Keratinocyte (primary cell): Measurements from ENCODE around the gene KBTBD7. TPM values are rescaled to one million over a fixed set of nuclear protein-coding genes. Genes with fewer than 3 reads are reported as not detected.

Experiments used
- DNase-seq: peaks from one replicate; pipeline ENCODE4 v3.0.0-alpha.2; 2011; ENCODE audit warnings: low read depth, missing footprints, low spot score
- FAIRE-seq: peaks from 2 replicates; lab custom pipeline; 2011; peaks lifted over from hg19 to GRCh38; lab: Jason Lieb, UNC
- H2AFZ ChIP-seq: 2 replicates; pipeline ENCODE4 v1.6.0; 2012; ENCODE audit warnings: low read length, control low read depth, inconsistent platforms; ENCODE audit not compliant: control insufficient read depth
- H3K27ac ChIP-seq: 2 replicates; pipeline ENCODE4 v1.5.1; 2011; ENCODE audit warnings: low read length; ENCODE audit not compliant: control insufficient read depth, insufficient read depth
- H3K27me3 ChIP-seq: 3 replicates; pipeline ENCODE4 v1.6.0; 2011; ENCODE audit warnings: low read length; ENCODE audit not compliant: control insufficient read depth, insufficient read depth; ENCODE audit errors: extremely low read depth
- H3K36me3 ChIP-seq, 2 experiments: 2 replicates in 1 of 2; 3 replicates in 1 of 2; pipeline ENCODE4 v1.5.1; 2011; ENCODE audit warnings: low read length in 2 of 2, mild to moderate bottlenecking in 1 of 2; ENCODE audit not compliant: control insufficient read depth in 2 of 2, insufficient read depth in 2 of 2; ENCODE audit errors: extremely low read depth in 1 of 2
- H3K4me1 ChIP-seq: 3 replicates; pipeline ENCODE4 v1.5.1; 2011; ENCODE audit warnings: low read length; ENCODE audit not compliant: control insufficient read depth, insufficient read depth; ENCODE audit errors: extremely low read depth
- H3K4me2 ChIP-seq: 3 replicates; pipeline ENCODE4 v1.6.0; 2011; ENCODE audit warnings: low read depth, low read length; ENCODE audit not compliant: control insufficient read depth, insufficient read depth; ENCODE audit errors: extremely low read depth
- H3K4me3 ChIP-seq, 3 experiments: fragments of 200-600 bp in 1 of 3; sonication (generic) in 1 of 3; 2 replicates in 2 of 3; 3 replicates in 1 of 3; pipeline ENCODE4 v1.5.1; 2011 to 2016; ENCODE audit warnings: low read length in 3 of 3, mild to moderate bottlenecking in 3 of 3, control low read depth in 2 of 3, inconsistent platforms in 1 of 3, low read depth in 1 of 3, mixed read lengths in 1 of 3, mixed run types in 1 of 3, moderate library complexity in 1 of 3; ENCODE audit not compliant: control insufficient read depth in 2 of 3, insufficient read depth in 2 of 3; ENCODE audit errors: extremely low read depth in 1 of 3
- H3K79me2 ChIP-seq: 2 replicates; pipeline ENCODE4 v1.6.0; 2012; ENCODE audit warnings: low read length; ENCODE audit not compliant: control insufficient read depth, insufficient read depth
- H3K9ac ChIP-seq: 3 replicates; pipeline ENCODE4 v1.6.0; 2011; ENCODE audit warnings: low read length; ENCODE audit not compliant: control insufficient read depth, insufficient read depth; ENCODE audit errors: extremely low read depth
- H3K9me1 ChIP-seq: 3 replicates; pipeline ENCODE4 v1.6.0; 2011; ENCODE audit warnings: low read length; ENCODE audit not compliant: control insufficient read depth, insufficient read depth; ENCODE audit errors: extremely low read depth
- H3K9me3 ChIP-seq: 2 replicates; pipeline ENCODE4 v1.5.1; 2012; ENCODE audit warnings: low read depth, low read length; ENCODE audit not compliant: control insufficient read depth
- H4K20me1 ChIP-seq: 3 replicates; pipeline ENCODE4 v1.6.0; 2011; ENCODE audit warnings: low read length; ENCODE audit not compliant: control insufficient read depth, insufficient read depth; ENCODE audit errors: extremely low read depth
- EZH2 ChIP-seq: IDR thresholded peaks from one replicate; pipeline ENCODE4 v1.6.1; 2012; ENCODE audit warnings: inconsistent platforms, mild to moderate bottlenecking, low read length, moderate library complexity
- dilution Hi-C: fragments of 300-500 bp; cut with MboI; formaldehyde crosslinking; loops from one replicate; pipeline ENCODE4 v1.7.0; 2020; ENCODE audit warnings: low sequenced_read_pairs; ENCODE audit not compliant: extremely low pct_ligation_motif_present
- polyA plus RNA-seq, 5 experiments: library from polyadenylated mRNA; depleted of rRNA in 3 of 5; stranded (reverse) in 3 of 5; stranded (forward) in 1 of 5; unstranded in 1 of 5; fragments of >200 nt; gene quantifications; 1 replicate in 1 of 5; 2 replicates in 3 of 5; 3 replicates in 1 of 5; pipeline versions ENCODE4 v1.2.1 to v1.2.3, GENCODE V29; 2011 to 2012; ENCODE audit warnings: missing spikeins in 2 of 5, low read depth in 1 of 5, low replicate concordance in 1 of 5
- TF ChIP-seq, protein P1 (sequence below), 3 experiments: IDR thresholded peaks in 1 of 3; conservative IDR thresholded peaks in 1 of 3; optimal IDR thresholded peaks in 1 of 3; 2 replicates in 2 of 3; 3 replicates in 1 of 3; pipeline versions ENCODE3 to v1.5.1; 2011; ENCODE audit warnings: low read length in 3 of 3, mild to moderate bottlenecking in 3 of 3, moderate library complexity in 2 of 3, control low read depth in 1 of 3, inconsistent platforms in 1 of 3; ENCODE audit not compliant: insufficient read depth in 2 of 3; ENCODE audit errors: extremely low read depth in 1 of 3

KBTBD7 gene
- polyA plus RNA-seq, 1 donor (not counting 4 experiments of a cell fraction or from before 2014, with no cell fraction given), result 2.8 TPM

DNA sequence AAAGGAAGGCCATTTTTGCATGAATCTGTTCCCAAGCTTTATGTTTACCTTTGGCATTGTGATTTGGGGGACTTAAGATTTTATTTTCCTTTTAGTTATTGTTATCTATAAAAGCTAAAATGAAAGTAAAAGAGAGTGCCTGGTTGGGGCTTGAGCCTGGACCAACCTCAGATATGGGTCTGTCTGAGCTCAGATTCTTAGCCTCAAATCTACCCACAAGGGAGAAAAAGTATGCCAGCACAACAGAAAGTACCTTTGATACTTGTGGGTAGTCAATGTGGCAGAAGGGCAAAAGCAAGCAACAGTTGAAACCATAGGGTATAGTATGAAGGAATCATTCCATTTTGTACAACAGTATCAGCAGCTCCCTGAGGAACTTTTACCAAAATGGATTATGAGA is 35.2 kb downstream of the KBTBD7 start:
- H3K79me2 ChIP-seq, result no peaks in the 10 kb centered on the region
- H4K20me1 ChIP-seq, result no peaks in the 10 kb centered on the region
- no peaks in the 10 kb centered on the region for H3K9me3 ChIP-seq
- DNase-seq, result no peak
- H3K9ac ChIP-seq, result no peak overlapping the region
- H3K4me3 ChIP-seq, result no peak overlapping the region
- no peak for FAIRE-seq
- no peak overlapping the region for H3K4me2 ChIP-seq
- H3K4me1 ChIP-seq, result no peaks in the 10 kb centered on the region
- H3K9me1 ChIP-seq, result no peaks in the 10 kb centered on the region
- no peaks in the 10 kb centered on the region for H3K27me3 ChIP-seq
- dilution Hi-C loops, result no loop called here
- TF ChIP-seq, protein P1, sequence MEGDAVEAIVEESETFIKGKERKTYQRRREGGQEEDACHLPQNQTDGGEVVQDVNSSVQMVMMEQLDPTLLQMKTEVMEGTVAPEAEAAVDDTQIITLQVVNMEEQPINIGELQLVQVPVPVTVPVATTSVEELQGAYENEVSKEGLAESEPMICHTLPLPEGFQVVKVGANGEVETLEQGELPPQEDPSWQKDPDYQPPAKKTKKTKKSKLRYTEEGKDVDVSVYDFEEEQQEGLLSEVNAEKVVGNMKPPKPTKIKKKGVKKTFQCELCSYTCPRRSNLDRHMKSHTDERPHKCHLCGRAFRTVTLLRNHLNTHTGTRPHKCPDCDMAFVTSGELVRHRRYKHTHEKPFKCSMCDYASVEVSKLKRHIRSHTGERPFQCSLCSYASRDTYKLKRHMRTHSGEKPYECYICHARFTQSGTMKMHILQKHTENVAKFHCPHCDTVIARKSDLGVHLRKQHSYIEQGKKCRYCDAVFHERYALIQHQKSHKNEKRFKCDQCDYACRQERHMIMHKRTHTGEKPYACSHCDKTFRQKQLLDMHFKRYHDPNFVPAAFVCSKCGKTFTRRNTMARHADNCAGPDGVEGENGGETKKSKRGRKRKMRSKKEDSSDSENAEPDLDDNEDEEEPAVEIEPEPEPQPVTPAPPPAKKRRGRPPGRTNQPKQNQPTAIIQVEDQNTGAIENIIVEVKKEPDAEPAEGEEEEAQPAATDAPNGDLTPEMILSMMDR (optimal IDR thresholded peaks at IDR 0.05 in 1 of 3, IDR thresholded peaks at IDR 0.05 in 1 of 3, conservative IDR thresholded peaks at IDR 0.05 in 1 of 3; ENCODE audit: extremely low read depth in 1 of 3, insufficient read depth in 2 of 3, low read length in 3 of 3), result no peak
- TF ChIP-seq EZH2, result no peak
- H3K36me3 ChIP-seq, result no peaks in the 10 kb centered on the region
- no peak overlapping the region for H2AFZ ChIP-seq
- H3K27ac ChIP-seq, result no peak overlapping the region

DNA sequence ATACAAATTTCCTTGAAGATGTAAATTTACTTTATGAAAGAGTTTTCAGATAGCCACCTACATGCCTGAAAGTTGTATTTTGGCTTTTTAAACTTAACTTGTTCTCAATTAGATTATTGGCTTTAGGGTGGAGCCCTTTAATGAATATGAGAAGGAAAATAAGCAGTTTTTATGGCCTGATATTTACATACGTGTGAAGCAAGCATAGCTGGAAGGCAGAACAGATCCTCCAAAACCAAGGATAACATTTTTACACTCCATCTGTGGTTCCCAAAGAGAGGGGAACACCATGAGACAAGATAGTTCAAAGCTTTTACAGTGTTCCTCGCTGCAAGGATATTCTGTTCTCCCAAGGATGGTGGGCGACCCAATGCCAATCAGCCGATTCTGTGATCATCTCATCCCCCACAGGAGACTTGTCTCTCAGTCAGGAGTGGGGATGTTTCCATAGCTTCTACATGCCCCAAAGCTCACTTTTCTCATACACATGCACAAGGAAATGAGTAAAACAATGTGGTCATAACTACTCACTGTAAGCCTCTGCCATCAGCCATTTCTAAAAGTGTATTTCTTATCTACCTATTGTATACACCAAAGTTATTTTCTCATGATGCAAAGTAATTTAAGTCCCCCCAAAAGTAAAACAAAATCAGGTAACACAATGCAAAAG is 37.2 kb downstream of the KBTBD7 start:
- no peaks in the 10 kb centered on the region for H3K4me1 ChIP-seq
- dilution Hi-C loops, result no loop called here
- H3K4me2 ChIP-seq, result no peak overlapping the region
- H3K9me3 ChIP-seq, result peaks cover under 1% of the 10 kb centered on the region
- H3K79me2 ChIP-seq, result no peaks in the 10 kb centered on the region
- H3K27ac ChIP-seq, result no peak overlapping the region
- H3K4me3 ChIP-seq, result no peak overlapping the region
- TF ChIP-seq, protein P1 (optimal IDR thresholded peaks at IDR 0.05 in 1 of 3, IDR thresholded peaks at IDR 0.05 in 1 of 3, conservative IDR thresholded peaks at IDR 0.05 in 1 of 3; ENCODE audit: extremely low read depth in 1 of 3, insufficient read depth in 2 of 3, low read length in 3 of 3), result no peak
- TF ChIP-seq EZH2, result no peak
- no peaks in the 10 kb centered on the region for H3K9me1 ChIP-seq
- DNase-seq, result no peak
- H4K20me1 ChIP-seq, result no peaks in the 10 kb centered on the region
- no peak overlapping the region for H2AFZ ChIP-seq
- H3K9ac ChIP-seq, result no peak overlapping the region
- H3K27me3 ChIP-seq, result no peaks in the 10 kb centered on the region
- no peaks in the 10 kb centered on the region for H3K36me3 ChIP-seq
- no peak for FAIRE-seq
